Measurements from ENCODE around the gene SLC24A4.

SLC24A4 gene

DNA sequence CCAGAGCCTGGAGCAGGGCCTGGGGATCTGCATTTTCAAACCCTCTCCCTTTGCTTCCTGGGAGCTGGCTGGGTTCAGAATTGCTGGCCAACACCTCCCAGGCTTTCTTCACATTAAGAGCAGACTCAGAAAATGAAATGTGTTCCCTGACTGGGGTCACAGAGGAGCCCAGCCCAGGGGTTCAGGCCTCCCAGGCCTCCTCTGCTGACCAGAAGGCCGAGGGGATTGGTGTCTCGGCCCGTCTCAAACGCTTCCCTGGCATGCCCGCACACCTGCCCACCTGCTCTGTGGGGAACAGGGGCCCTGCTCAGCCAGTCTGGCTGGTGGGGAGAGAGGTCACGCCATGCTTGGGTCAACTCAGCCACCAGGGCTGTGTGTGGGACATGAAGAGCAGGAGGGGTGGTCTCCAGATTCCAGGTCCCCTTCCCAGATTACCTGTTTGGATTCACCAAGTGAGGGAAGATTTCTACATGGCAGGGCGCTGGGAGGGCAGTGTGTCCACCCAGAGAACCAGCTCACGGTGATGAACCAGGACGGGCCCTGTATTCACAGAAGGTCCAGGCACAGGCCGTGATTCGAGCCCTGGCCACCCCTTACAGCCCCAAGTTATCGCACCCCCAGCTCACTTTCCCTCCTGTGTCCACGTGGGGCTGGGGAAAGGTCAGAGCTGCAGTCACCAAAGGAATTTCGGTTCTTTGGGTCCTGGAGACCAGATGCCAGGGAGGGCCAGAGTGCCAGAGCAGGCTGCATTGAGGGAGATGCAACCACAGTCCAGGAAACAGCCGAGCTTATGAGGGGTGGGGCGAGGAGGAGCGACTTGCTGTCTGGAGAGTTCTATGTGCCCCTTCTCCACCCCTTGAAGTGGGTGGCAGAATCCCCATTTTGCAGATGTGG lies 135.4 kb downstream of the SLC24A4 start:
- no peak for DNase-seq (ENCODE audit: low read depth in 3 of 3)

DNA sequence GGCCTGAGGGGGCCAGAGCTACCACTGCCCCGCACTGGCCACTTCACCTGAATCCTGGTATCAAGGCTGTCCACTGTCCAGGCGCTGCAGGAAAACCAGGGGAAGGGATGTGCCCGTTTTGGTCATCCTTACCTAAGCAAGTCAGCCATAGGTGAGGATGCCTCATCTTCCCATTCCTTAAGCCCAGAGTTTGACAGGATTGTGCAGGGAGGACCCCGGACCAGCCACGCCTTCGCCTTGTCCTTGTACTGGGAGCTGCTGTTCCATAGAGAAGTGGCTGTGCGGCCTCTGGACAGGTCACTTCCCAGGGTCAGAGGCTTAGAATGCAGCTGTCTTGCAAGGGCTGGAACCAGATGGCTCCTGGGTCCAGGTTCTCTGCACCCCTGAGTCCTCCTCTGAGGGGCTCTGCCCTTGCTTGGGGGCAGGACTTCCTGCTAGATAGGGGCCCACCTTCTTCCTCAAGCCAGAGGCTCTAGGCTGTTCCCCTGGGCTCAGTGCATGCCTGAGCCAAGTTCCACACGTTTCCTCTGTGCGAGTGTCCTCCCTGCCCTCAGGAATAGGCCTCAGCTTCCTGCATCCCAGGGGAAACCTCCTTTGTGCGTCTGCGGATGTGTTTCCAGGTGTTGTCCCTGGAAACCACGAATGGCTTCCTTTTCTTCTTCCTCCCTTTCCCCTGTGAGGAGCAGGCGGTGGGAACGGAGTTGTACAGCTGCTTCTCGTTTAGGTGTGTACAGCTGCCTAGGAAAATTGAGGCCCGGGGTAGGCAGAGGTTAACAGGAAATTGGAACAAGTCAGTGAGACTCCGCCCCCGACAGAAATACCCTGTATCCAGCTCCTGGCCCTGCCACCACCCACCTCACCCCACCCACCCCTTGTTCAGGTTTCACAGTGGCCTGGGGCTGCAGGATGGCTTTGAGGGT lies 136.3 kb downstream of the SLC24A4 start:
- no peak for DNase-seq (ENCODE audit: low read depth in 3 of 3)

DNA sequence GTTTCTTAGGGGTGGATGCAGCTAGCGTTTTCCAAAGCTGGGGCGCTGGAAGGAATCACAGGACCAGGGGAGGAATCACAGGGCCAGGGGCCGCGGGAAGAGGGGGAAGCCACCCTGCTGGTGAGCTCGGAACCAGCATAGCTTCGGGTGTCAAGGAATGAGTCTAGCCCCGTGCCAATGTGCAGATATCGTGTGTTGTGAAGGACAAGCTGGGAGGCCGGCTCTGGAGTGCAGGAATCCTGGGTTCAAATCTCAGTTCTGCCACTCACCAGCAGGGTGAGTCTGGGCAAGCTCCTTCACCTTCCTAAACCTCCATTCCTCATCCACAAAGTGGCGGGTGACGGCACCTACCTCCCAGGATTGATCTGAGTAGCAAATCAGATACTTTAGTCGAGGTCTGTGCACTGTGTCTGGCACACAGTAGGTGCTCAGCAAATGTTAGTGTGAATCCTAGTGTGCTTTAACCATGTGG lies 137.0 kb downstream of the SLC24A4 start:
- DNase-seq (ENCODE audit: low read depth in 3 of 3), result no peak

DNA sequence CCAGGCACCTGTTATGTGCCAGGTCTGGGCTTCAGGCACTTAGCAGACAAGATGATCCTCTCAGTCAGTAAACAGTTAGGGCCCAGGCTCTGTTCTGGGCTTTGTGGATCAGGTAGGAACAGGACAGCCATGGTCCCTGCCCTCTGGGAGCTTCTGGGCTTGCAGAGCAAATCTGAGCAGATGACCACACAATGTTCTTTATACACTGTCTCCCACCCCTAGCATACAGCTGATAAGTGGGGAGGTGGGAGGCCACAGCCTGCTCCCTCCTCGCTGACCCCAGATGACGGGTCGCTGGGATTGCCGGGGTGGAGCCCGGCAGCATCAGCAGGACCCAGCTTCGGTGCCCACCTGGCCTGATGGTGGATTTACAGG lies 137.6 kb downstream of the SLC24A4 start:
- no peak for DNase-seq (ENCODE audit: low read depth in 3 of 3)

DNA sequence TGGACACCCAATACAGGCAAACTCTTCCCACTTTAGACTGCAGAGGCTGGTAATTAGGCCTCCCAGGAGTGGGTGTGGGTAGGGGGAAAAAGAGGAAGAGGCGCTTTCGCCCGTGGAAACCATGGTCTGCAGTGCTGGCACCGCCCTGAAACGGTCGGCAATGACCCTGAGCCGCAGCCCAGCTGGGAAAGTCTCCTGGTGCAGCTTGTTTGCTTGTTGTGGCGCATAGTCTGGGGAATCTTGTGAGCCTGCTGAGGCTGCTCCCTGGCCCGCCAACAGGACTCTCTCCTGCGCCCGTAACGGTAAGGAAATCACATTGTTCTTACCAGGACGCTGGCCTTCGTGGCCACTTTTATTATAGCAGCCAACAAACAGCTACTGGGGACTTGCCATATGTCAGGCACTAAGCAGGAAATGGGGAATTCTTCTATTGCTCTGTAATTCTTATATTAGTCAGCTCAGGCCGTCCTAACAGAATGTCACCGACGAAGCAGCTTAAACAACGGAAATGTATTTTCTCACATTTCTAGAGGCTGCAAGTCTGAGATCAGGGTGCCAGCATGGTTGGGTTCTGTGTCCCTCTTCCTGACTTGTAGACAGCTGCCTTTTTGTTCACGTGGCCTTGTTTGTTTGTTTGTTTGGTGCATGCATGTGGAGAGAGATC lies 138.1 kb downstream of the SLC24A4 start:
- no peak for DNase-seq (ENCODE audit: low read depth in 3 of 3)

DNA sequence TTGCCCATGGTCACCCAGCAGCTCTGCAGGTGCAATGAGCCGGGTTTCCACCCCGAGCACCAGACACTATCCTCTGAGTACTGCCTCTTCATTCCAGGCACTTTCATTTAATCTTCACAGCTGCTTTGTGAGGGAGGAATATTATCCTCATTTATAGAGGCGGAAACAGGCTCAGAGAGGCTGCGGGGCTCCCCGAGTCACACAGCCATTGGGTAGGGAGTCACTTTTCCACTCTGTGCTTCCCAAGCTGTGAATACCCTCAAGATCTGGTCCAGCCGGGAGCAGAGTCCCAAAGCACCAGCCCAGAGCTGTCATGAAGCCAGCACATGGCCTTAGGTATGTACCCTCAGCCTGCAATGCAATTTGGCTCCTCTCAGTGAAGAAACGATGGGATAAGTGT lies 138.9 kb downstream of the SLC24A4 start:
- DNase-seq (ENCODE audit: low read depth in 3 of 3), result no peak

DNA sequence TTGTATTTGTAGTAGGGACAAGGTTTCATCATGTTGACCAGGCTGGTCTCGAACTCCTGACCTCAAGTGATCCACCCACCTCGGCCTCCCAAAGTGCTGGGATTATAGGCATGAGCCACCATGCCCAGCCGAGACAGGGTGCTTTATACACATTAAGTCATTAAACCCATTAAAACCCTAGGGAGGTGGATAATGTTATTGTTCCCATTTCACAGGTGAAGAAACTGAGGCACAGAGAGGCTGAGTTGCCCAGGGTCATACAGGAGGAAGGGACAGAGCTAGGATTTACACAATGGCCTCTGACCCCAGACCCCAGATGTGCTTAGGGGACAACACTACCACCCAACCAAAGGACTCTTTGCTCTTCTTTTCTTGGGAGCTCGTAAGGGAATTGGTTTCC lies 139.6 kb downstream of the SLC24A4 start:
- no peak for DNase-seq (ENCODE audit: low read depth in 3 of 3)

DNA sequence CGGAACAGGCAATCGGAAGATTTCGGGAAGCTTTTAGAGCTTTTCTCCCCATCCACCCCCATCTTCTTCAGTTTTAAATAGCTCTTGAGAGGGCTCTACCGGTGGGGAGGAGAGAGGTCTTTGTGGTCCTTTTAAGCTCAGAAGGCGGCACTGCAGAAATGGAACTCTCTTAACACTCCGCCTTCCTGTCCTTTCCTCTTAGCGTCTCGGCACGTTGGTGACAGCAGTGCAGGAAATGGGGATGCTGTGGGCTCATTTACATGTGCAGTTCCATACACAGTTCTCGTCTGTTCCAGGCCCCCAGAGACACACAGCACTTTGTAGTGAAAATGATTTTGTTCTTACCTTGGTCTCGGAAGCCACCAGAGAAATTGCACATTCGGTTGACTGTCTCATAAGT lies 140.2 kb downstream of the SLC24A4 start:
- no peak for DNase-seq (ENCODE audit: low read depth in 3 of 3)

DNA sequence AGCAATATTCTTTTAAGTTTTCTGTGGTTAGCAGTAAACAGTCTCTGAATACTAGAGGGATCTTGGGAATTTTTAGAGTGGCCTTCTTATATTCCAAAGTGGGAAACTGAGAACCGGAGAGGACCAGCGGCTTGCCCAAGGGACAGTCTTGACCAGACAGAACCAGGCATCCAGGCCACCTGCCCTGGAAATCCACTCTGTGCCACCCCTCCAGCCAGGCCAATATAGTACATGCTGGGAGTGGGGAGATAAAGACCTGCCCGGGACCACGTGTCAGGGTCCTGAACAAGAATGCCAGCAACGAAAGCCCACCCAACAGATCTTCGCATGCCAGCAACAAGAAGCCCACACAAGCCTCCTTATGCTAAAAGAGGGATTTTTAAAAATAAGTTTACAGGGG lies 141.2 kb downstream of the SLC24A4 start:
- no peak for DNase-seq (ENCODE audit: low read depth in 3 of 3)

DNA sequence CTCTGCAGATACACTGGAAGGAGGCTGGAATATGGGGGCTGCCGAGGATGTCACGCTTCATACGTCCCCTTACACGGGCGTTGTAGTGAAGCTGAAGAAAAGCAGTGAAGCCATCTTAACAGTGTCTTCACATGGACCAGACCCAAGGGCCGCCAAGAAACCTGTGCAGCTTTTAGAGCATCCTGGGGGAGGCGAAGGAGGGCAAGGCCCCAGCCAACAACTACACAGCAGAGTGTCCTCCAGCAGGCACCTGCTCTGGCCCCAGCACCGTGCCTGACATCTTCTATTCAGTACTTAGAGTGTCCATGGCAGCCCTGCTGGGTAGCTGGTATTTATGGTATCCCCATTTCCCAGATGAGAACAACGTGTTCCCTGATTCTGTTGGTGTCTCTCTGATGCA lies 141.8 kb downstream of the SLC24A4 start:
- DNase-seq (ENCODE audit: low read depth in 3 of 3), result no peak

DNA sequence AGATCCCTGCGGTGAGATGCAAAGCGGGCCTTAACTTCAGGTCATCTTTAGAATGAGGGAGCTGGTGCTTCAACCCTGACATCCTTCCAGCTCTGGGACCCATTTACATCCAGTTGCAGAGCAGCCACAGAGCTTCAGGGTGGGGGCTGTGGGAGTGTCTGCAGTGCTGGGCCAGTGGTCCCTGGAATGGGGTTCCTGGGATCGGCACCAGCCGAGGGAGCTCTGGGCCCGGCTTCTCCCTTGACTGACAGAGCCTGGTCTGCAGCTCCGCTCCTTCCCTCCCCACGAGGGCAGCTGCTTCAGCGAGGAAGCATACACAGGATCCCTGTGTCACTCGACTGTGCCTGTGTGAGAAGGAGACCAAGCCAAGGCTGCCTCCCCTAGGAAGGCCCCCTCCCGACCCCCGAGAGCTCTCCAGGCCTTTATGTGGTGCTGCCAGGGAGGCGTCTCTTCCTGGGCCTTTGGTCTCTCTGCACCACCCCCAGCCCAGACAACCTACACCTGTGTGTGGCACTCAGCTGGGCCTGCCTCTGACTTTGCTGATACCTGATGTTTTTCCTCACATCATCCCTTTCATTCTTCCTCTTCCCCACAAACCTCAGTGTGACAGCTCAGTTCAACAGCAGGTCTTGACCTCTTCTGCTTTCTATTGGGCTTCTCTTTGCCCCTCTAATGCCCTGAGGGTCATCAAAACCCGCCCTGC lies 142.5 kb downstream of the SLC24A4 start:
- DNase-seq (ENCODE audit: low read depth in 3 of 3), result no peak

DNA sequence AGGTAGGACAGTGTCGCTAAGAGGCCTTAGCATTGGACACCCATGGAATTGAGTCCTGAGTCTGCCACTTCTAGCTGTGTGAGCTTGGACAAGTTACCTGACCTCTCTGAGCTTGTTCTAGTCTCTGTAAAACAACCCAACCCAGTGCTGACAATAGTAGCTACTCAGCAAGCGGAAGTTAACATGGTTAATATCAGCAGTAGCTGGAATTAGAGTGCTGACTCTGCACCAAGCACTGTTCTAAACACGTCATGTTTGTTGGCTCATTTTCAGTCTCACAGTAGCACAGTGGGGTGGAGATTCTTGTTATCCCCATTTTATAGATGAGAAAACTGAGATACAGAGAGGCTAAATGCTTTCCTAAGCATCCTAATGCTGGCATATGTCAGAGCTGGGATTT lies 143.1 kb downstream of the SLC24A4 start:
- no peak for DNase-seq (ENCODE audit: low read depth in 3 of 3)

DNA sequence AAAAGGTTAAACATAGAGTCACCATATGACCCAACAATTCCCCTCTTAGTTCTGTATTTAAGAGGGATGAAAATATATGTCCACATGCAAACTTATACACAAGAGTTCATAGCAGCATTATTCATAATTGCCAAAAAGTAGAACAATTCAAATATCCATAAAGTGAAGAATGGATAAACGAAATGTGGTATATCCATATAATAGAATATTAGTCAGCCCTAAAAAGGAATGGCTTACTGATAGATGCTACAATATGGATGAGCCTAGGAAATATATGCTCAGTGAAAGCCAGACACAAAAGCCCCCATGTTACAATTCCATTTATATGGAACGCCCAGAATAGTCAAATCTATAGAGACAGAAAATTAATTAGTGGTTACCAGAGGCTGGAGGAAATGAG lies 146.6 kb downstream of the SLC24A4 start:
- no peak for DNase-seq (ENCODE audit: low read depth in 3 of 3)

DNA sequence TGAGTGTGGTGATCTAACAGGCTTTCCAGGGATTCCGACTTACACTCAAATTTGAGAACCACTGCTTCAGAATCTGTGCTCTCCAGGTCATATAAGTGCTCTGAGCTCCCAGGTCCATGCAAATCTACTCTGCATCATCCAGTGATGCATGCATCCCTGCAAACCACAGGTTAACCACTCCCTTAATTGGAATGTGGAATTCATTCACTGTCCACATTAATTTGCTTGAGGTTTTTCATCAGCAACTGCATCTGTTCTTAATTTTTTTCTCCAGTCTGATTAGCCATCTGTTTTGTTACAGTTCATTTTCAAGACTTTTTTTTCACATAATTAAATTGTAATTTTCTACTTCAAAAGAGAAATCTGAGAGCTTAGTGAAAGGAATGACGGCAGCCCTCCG lies 147.2 kb downstream of the SLC24A4 start:
- no peak for DNase-seq (ENCODE audit: low read depth in 3 of 3)

DNA sequence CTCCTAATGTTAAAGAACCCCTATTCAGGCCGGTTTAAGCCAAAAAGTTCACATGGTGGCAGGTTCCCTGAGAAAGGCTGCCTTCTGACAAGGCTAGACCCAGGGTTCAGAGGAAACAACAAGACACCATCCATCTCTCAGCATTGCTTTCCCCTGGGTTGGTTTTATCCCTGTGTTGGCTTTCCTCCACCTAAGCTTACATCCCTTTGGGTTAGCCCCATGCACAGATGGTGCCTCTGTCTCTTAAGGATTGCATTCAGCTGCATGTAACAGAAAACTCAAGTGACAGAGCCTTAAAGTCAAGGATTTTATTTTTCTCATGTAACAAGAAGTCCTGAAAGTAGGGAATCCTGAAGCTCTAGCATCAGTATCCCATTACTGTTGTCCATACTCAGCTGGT lies 147.8 kb downstream of the SLC24A4 start:
- DNase-seq (ENCODE audit: low read depth in 3 of 3), result no peak

DNA sequence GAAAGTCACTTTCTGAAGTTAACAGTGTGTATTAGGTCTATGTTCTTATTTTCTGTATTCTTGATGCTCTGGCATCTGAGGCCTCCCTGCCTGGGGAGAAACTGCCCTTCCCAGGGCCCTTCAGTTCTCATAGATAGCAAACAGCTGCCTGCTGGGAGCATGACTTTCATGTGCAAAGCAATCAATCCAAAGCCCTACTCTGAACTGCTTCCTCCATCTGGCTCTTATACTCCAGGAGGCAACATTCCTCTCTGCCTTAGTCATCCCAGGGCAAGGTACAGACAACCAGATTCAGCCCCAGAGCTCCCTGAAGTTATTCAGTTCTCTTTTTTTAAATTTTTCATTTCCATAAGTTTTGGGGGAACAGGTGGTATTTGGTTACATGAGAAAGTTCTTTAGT lies 149.0 kb downstream of the SLC24A4 start:
- no peak for DNase-seq (ENCODE audit: low read depth in 3 of 3)

DNA sequence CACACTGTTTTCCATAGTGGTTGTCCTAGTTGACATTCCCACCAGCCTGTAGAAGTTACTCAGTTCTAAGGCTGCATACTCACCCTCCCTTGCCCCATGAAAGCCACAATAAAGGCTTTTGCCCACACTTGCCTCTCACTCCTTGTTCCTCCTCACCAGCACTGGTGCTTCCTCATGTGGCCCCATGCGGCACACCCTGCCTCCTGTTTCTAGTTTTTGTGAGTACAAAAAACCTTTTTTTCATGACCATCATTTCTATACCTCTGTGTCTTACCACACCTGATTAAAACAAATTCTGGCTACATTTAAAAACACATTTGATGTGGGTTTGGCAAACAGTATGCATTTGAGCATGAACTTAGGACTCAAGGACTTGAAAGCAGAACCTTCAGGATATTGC lies 149.9 kb downstream of the SLC24A4 start:
- DNase-seq (ENCODE audit: low read depth in 3 of 3), result no peak

DNA sequence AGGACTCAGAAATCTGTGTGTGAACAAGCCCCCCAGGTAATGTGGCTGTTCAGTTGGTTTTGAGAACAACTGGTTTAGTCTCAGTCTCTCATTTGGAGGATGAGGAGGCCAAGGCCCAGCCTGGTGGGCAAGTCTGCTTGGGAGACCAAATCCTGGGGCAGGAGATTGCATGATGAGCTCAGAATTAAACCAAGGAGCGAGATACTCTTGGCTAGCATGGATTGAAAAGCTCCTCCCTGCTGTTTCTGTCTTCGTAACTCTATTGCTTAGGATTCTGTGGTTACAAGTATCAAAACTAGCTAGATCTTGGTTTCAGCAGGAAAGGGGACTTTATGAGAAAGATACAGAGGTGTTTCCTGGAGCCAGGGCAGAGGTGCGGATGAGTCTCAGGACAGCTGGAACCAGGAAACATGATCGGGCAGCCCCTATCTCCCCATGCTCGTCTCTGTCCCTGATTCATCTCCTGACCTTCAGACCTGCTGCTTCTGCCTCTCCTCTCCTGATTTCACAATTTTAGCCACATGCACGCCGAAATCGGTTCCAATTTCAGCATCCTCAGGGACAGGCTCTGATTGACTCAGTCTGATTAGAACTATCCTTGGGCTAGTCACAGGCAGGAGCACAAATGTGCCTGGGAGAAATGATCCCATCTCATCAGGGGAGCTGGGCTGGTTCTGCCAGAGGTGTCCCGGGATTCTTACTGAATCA lies 150.4 kb downstream of the SLC24A4 start:
- no peak for DNase-seq (ENCODE audit: low read depth in 3 of 3)

DNA sequence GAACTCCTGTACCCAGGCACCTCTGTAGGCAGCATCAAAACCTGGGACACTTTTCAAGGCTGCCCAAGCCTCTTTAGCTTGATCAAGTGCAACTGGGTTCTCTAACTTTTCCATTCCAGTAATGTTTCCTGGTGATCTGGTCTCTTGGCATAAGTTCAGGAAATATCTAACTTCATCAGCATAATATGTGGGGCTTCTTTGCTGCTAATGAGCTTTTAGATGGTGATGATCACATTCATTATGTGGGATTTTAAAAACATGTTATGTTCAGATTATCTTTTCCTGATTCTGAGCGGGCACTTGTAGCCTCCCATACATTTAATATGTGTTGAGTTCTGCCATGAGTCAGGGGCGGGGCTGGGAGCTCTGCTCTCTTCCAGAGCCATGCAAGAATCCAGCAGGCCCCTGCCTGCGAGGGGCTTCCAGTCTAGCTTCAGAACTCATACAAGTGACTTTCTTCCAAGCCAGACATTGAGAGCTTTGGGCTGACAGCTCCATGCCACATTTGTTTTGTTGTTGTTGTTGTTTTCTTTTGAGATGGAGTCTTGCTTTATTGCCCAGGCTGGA lies 151.1 kb downstream of the SLC24A4 start:
- no peak for DNase-seq (ENCODE audit: low read depth in 3 of 3)

DNA sequence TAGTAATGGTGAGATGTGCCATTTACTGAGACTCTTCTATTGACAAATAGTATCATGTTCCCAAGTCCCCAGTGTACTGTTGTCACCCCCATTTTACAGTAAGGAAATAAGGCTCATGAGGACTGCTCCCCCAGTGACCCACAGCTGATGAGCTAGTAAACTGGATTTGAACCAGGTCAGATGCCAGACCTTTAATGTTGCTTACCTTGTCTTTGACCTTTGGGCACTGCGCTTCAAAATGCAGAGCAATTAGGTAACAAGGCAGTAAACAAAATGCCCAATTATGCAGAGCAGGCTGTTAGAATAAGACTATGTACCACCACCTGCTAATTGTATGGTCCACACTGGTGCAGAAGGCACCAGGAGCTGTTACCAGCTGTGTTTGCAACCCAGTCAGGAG lies 152.1 kb downstream of the SLC24A4 start:
- DNase-seq (ENCODE audit: low read depth in 3 of 3), result no peak

Data from stimulated activated CD4-positive, alpha-beta T cell treated with anti-CD3 and anti-CD28 coated beads, TNF-alpha, amount 100 ng/mL, for 4 hours (primary cell).